Measurements from ENCODE around the gene SLC35B3.
"Not testable (repeated sequence)": the region's sequence is repeated elsewhere in the genome, so short reads cannot be mapped to it uniquely, and the experiment has no call there.

SLC35B3 gene

GRCh38 chr6:8432614-8433013, 2.7 kb downstream of the SLC35B3 start:
- peak overlapping the region; percentile 1 for H3K4me3 Mint-ChIP-seq
- H3K27me3 Mint-ChIP-seq (ENCODE audit: low read depth, poor library complexity): no peaks in the 10 kb centered on the region
- H3K36me3 Mint-ChIP-seq (ENCODE audit: low read depth): peaks cover 30% of the 10 kb centered on the region
- no peak overlapping the region for H3K27ac Mint-ChIP-seq
- DNase-seq: no peak
- TF ChIP-seq CTCF (IDR thresholded peaks at IDR 0.05): no peak
- no peaks in the 10 kb centered on the region for H3K9me3 Mint-ChIP-seq
- H3K4me1 Mint-ChIP-seq: peaks cover 50% of the 10 kb centered on the region

- no peak for DNase-seq
- peaks cover 15% of the 10 kb centered on the region for H3K9me3 Mint-ChIP-seq
- peaks cover 29% of the 10 kb centered on the region for H3K4me1 Mint-ChIP-seq
- H3K4me3 Mint-ChIP-seq: no peak overlapping the region
- no peaks in the 10 kb centered on the region for H3K27me3 Mint-ChIP-seq (ENCODE audit: low read depth, poor library complexity)
- no peak for TF ChIP-seq CTCF (IDR thresholded peaks at IDR 0.05)
- H3K27ac Mint-ChIP-seq: no peak overlapping the region
- peaks cover 58% of the 10 kb centered on the region for H3K36me3 Mint-ChIP-seq (ENCODE audit: low read depth)
These were observed 5.5 kb downstream of the SLC35B3 start for GRCh38 chr6:8429821-8430220.

GRCh38 chr6:8426544-8426943, 8.8 kb downstream of the SLC35B3 start:
- Mint-ChIP-seq H3K36me3 (ENCODE audit: low read depth) (peaks cover 69% of the 10 kb centered on the region), H3K9me3 (peaks cover 15% of the 10 kb centered on the region)
- H3K27ac Mint-ChIP-seq; H3K4me1 Mint-ChIP-seq; H3K27me3 Mint-ChIP-seq (ENCODE audit: low read depth, poor library complexity); DNase-seq; H3K4me3 Mint-ChIP-seq: not testable (repeated sequence)

GRCh38 chr6:8420031-8420588, 15.2 kb downstream of the SLC35B3 start:
- Mint-ChIP-seq H3K4me3 (no peak overlapping the region), H3K9me3 (no peaks in the 10 kb centered on the region), H3K36me3 (ENCODE audit: low read depth) (peaks cover 33% of the 10 kb centered on the region), H3K4me1 (no peaks in the 10 kb centered on the region), H3K27ac (no peak overlapping the region), H3K27me3 (ENCODE audit: low read depth, poor library complexity) (no peaks in the 10 kb centered on the region)
- DNase-seq: no peak
- no peak for TF ChIP-seq CTCF (IDR thresholded peaks at IDR 0.05)

GRCh38 chr6:8415913-8416312, 19.4 kb downstream of the SLC35B3 start:
- no peaks in the 10 kb centered on the region for H3K4me1 Mint-ChIP-seq
- DNase-seq: no peak
- H3K36me3 Mint-ChIP-seq (ENCODE audit: low read depth): peaks cover 50% of the 10 kb centered on the region
- no peak overlapping the region for H3K27ac Mint-ChIP-seq
- H3K9me3 Mint-ChIP-seq: peaks cover 7% of the 10 kb centered on the region
- no peak overlapping the region for H3K4me3 Mint-ChIP-seq
- no peak for TF ChIP-seq CTCF (IDR thresholded peaks at IDR 0.05)
- H3K27me3 Mint-ChIP-seq (ENCODE audit: low read depth, poor library complexity): no peaks in the 10 kb centered on the region

GRCh38 chr6:8415280-8415679, 20.1 kb downstream of the SLC35B3 start:
- no peak for TF ChIP-seq CTCF (IDR thresholded peaks at IDR 0.05)
- Mint-ChIP-seq H3K27me3 (ENCODE audit: low read depth, poor library complexity) (no peaks in the 10 kb centered on the region), H3K4me3 (no peak overlapping the region), H3K27ac (no peak overlapping the region), H3K36me3 (ENCODE audit: low read depth) (peaks cover 52% of the 10 kb centered on the region), H3K4me1 (no peaks in the 10 kb centered on the region), H3K9me3 (peaks cover 7% of the 10 kb centered on the region)
- no peak for DNase-seq

Data from nephron progenitor cell (in vitro differentiated cells).